Measurements from ENCODE around the gene AGO3.

Gene AGO3

GRCh38 chr1:36094621-36095061 is 163.7 kb downstream of the AGO3 start:
- H3K9me3 Mint-ChIP-seq, result no peaks in the 10 kb centered on the region
- H3K36me3 Mint-ChIP-seq, result peaks cover 27 to 42% of the 10 kb centered on the region in 2 donors
- DNase-seq, result no peak
- no peaks in the 10 kb centered on the region for H3K27me3 Mint-ChIP-seq
- H3K4me3 Mint-ChIP-seq, result no peak overlapping the region
- H3K4me1 Mint-ChIP-seq, result peaks cover 11 to 29% of the 10 kb centered on the region in 2 donors
- no peak for ATAC-seq (replicated peaks)
- no peak overlapping the region for H3K27ac Mint-ChIP-seq

GRCh38 chr1:36095760-36096405 is 165.0 kb downstream of the AGO3 start:
- no peaks in the 10 kb centered on the region for H3K27me3 Mint-ChIP-seq
- no peak overlapping the region for H3K27ac Mint-ChIP-seq
- H3K36me3 Mint-ChIP-seq, result peaks cover 22 to 36% of the 10 kb centered on the region in 2 donors
- DNase-seq (no peak), ATAC-seq (replicated peaks) (no peak)
- no peak overlapping the region for H3K4me3 Mint-ChIP-seq
- no peaks in the 10 kb centered on the region for H3K9me3 Mint-ChIP-seq
- H3K4me1 Mint-ChIP-seq, result peaks cover 5 to 26% of the 10 kb centered on the region in 2 donors

GRCh38 chr1:36096500-36097432 is 165.9 kb downstream of the AGO3 start:
- DNase-seq (no peak), ATAC-seq (replicated peaks) (no peak)
- H3K36me3 Mint-ChIP-seq, result peaks cover 21 to 27% of the 10 kb centered on the region in 2 donors
- H3K27ac Mint-ChIP-seq, result peak overlapping the region; percentile 60
- H3K4me3 Mint-ChIP-seq, result no peak overlapping the region
- H3K27me3 Mint-ChIP-seq, result no peaks in the 10 kb centered on the region
- H3K4me1 Mint-ChIP-seq, result peaks cover 2 to 18% of the 10 kb centered on the region in 2 donors
- H3K9me3 Mint-ChIP-seq, result no peaks in the 10 kb centered on the region

GRCh38 chr1:36097693-36098585 is 167.0 kb downstream of the AGO3 start:
- H3K36me3 Mint-ChIP-seq, result peaks cover 15% of the 10 kb centered on the region in 2 donors
- peaks cover 0 to 18% of the 10 kb centered on the region in 2 donors for H3K4me1 Mint-ChIP-seq
- H3K27ac Mint-ChIP-seq, result no peak overlapping the region
- H3K4me3 Mint-ChIP-seq, result no peak overlapping the region
- no peaks in the 10 kb centered on the region for H3K27me3 Mint-ChIP-seq
- ATAC-seq (replicated peaks) (no peak), DNase-seq (no peak)
- H3K9me3 Mint-ChIP-seq, result no peaks in the 10 kb centered on the region

GRCh38 chr1:36098650-36099365 is 167.9 kb downstream of the AGO3 start:
- no peaks in the 10 kb centered on the region for H3K27me3 Mint-ChIP-seq
- H3K27ac Mint-ChIP-seq, result no peak overlapping the region
- peaks cover 8 to 9% of the 10 kb centered on the region in 2 donors for H3K36me3 Mint-ChIP-seq
- no peak overlapping the region for H3K4me3 Mint-ChIP-seq
- DNase-seq (no peak), ATAC-seq (replicated peaks) (no peak)
- no peaks in the 10 kb centered on the region for H3K9me3 Mint-ChIP-seq
- H3K4me1 Mint-ChIP-seq, result peaks cover 0 to 11% of the 10 kb centered on the region in 2 donors

GRCh38 chr1:36099681-36100341 is 168.9 kb downstream of the AGO3 start:
- peak; percentile 94 to 95 for ATAC-seq (replicated peaks)
- no peaks in the 10 kb centered on the region for H3K27me3 Mint-ChIP-seq
- peak; percentile 55 for DNase-seq
- H3K4me1 Mint-ChIP-seq, result peaks cover 0 to 11% of the 10 kb centered on the region in 2 donors
- H3K36me3 Mint-ChIP-seq, result peaks cover 4 to 9% of the 10 kb centered on the region in 2 donors
- H3K27ac Mint-ChIP-seq, result no peak overlapping the region
- H3K4me3 Mint-ChIP-seq, result no peak overlapping the region
- H3K9me3 Mint-ChIP-seq, result no peaks in the 10 kb centered on the region

- Mint-ChIP-seq H3K4me1 (peaks cover 0 to 11% of the 10 kb centered on the region in 2 donors), H3K27ac (no peak overlapping the region), H3K36me3 (peaks cover 4 to 9% of the 10 kb centered on the region in 2 donors), H3K4me3 (no peak overlapping the region), H3K9me3 (no peaks in the 10 kb centered on the region), H3K27me3 (no peaks in the 10 kb centered on the region)
- no peak for ATAC-seq (replicated peaks)
- DNase-seq, result no peak
These were observed 169.5 kb downstream of the AGO3 start for GRCh38 chr1:36100376-36100775.

- Mint-ChIP-seq H3K4me3 (no peak overlapping the region), H3K27ac (no peak overlapping the region), H3K4me1 (peaks cover 0 to 9% of the 10 kb centered on the region in 2 donors), H3K27me3 (no peaks in the 10 kb centered on the region), H3K9me3 (no peaks in the 10 kb centered on the region), H3K36me3 (peaks cover 4 to 6% of the 10 kb centered on the region in 2 donors)
- DNase-seq (no peak), ATAC-seq (replicated peaks) (no peak)
These were observed 170.6 kb downstream of the AGO3 start for GRCh38 chr1:36101546-36101945.

GRCh38 chr1:36106269-36106668 is 175.4 kb downstream of the AGO3 start:
- no peaks in the 10 kb centered on the region for H3K27me3 Mint-ChIP-seq
- no peaks in the 10 kb centered on the region for H3K9me3 Mint-ChIP-seq
- H3K4me1 Mint-ChIP-seq, result peaks cover 0 to 3% of the 10 kb centered on the region in 2 donors
- no peak for ATAC-seq (replicated peaks)
- no peaks in the 10 kb centered on the region for H3K36me3 Mint-ChIP-seq
- DNase-seq, result no peak
- H3K4me3 Mint-ChIP-seq, result no peak overlapping the region
- peak overlapping the region; percentile 56 for H3K27ac Mint-ChIP-seq

GRCh38 chr1:36107394-36107793 is 176.5 kb downstream of the AGO3 start:
- H3K27me3 Mint-ChIP-seq, result no peaks in the 10 kb centered on the region
- DNase-seq, result no peak
- ATAC-seq (replicated peaks), result no peak
- no peak overlapping the region for H3K27ac Mint-ChIP-seq
- H3K4me1 Mint-ChIP-seq, result peaks cover 0 to 3% of the 10 kb centered on the region in 2 donors
- H3K9me3 Mint-ChIP-seq, result no peaks in the 10 kb centered on the region
- H3K4me3 Mint-ChIP-seq, result no peak overlapping the region
- H3K36me3 Mint-ChIP-seq, result peaks cover 0 to 2% of the 10 kb centered on the region in 2 donors

GRCh38 chr1:36108314-36108713 is 177.4 kb downstream of the AGO3 start:
- no peaks in the 10 kb centered on the region for H3K9me3 Mint-ChIP-seq
- peaks cover 0 to 2% of the 10 kb centered on the region in 2 donors for H3K27me3 Mint-ChIP-seq
- H3K36me3 Mint-ChIP-seq, result peaks cover 2 to 3% of the 10 kb centered on the region in 2 donors
- DNase-seq (no peak), ATAC-seq (replicated peaks) (no peak)
- no peak overlapping the region for H3K27ac Mint-ChIP-seq
- no peak overlapping the region for H3K4me3 Mint-ChIP-seq
- H3K4me1 Mint-ChIP-seq, result peaks cover 0 to 3% of the 10 kb centered on the region in 2 donors

GRCh38 chr1:36109041-36109679 is 178.3 kb downstream of the AGO3 start:
- ATAC-seq (replicated peaks) (peak in 1 of 2 donors; percentile 36), DNase-seq (no peak)
- Mint-ChIP-seq H3K4me1 (peaks cover 0 to 3% of the 10 kb centered on the region in 2 donors), H3K27me3 (peaks cover 0 to 7% of the 10 kb centered on the region in 2 donors), H3K9me3 (no peaks in the 10 kb centered on the region), H3K27ac (no peak overlapping the region), H3K36me3 (peaks cover 3 to 7% of the 10 kb centered on the region in 2 donors), H3K4me3 (no peak overlapping the region)

Measured in stimulated activated naive B cell treated with anti-CD40 and anti-IgM and Interleukin-4, amounts not matched to agents 10 μg/mL and 1 μg/mL and 100 μg/mL, for 72 hours (primary cell).